SK-N-SH treated with all-trans-retinoic acid at 6 μM for 48 hours (cell line): Measurements from ENCODE around the gene CLEC16A.

Source experiments
- ATAC-seq: fragments of 200-7000 bp; cut with Tn5 transposase; 3 replicates; pipeline ENCODE4 v1.9.1; 2020; ENCODE audit warnings: mild to moderate bottlenecking, moderate library complexity
- BACH2 ChIP-seq: fragments of 250-450 bp; sonication (Bioruptor Pico); IDR thresholded peaks from 2 replicates; pipeline ENCODE4 v1.9.0; 2021; ENCODE audit warnings: mild to moderate bottlenecking, borderline replicate concordance
- CREB5 ChIP-seq: fragments of 250-450 bp; sonication (Bioruptor Pico); IDR thresholded peaks from 2 replicates; pipeline ENCODE4 v1.5.1; 2020; ENCODE audit warnings: low read depth, mild to moderate bottlenecking, moderate library complexity
- CSDC2 ChIP-seq: fragments of 250-450 bp; sonication (Bioruptor Pico); IDR thresholded peaks from 2 replicates; pipeline ENCODE4 v1.5.0; 2020; ENCODE audit warnings: mild to moderate bottlenecking, moderate library complexity
- CSRNP3 ChIP-seq: fragments of 250-450 bp; sonication (Bioruptor Pico); IDR thresholded peaks from 2 replicates; pipeline ENCODE4 v1.5.1; 2021; ENCODE audit warnings: mild to moderate bottlenecking, moderate library complexity
- ESRRG ChIP-seq: fragments of 250-450 bp; sonication (Bioruptor Pico); IDR thresholded peaks from 2 replicates; pipeline ENCODE4 v1.6.1; 2021; ENCODE audit warnings: mild to moderate bottlenecking
- ISL1 ChIP-seq: fragments of 250-450 bp; sonication (Bioruptor Pico); IDR thresholded peaks from 2 replicates; pipeline ENCODE4 v2.1.2; 2022; ENCODE audit warnings: mild to moderate bottlenecking, moderate library complexity
- OSR1 ChIP-seq: fragments of 250-450 bp; sonication (Bioruptor Pico); IDR thresholded peaks from 2 replicates; pipeline ENCODE4 v1.8.0; 2022; ENCODE audit warnings: moderate library complexity, mild to moderate bottlenecking, inconsistent platforms
- PATZ1 ChIP-seq: fragments of 250-450 bp; sonication (Bioruptor Pico); IDR thresholded peaks from 2 replicates; pipeline ENCODE4 v1.8.0; 2020; ENCODE audit warnings: mild to moderate bottlenecking, moderate library complexity, borderline replicate concordance
- POU6F1 ChIP-seq: fragments of 250-450 bp; sonication (Bioruptor Pico); IDR thresholded peaks from 2 replicates; pipeline ENCODE4 v1.8.0; 2021; ENCODE audit warnings: low read depth, mild to moderate bottlenecking, moderate library complexity, borderline replicate concordance
- PPARA ChIP-seq: fragments of 250-450 bp; sonication (Bioruptor Pico); IDR thresholded peaks from 2 replicates; pipeline ENCODE4 v1.5.0; 2020; ENCODE audit warnings: mild to moderate bottlenecking, borderline replicate concordance
- RARB ChIP-seq: fragments of 250-450 bp; sonication (Bioruptor Pico); IDR thresholded peaks from 2 replicates; pipeline ENCODE4 v1.8.0; 2021; ENCODE audit warnings: mild to moderate bottlenecking, moderate library complexity
- SNAI2 ChIP-seq: fragments of 250-450 bp; sonication (Bioruptor Pico); IDR thresholded peaks from 2 replicates; pipeline ENCODE4 v1.5.0; 2020; ENCODE audit warnings: mild to moderate bottlenecking, moderate library complexity
- TOX ChIP-seq: fragments of 250-450 bp; sonication (Bioruptor Pico); IDR thresholded peaks from 2 replicates; pipeline ENCODE4 v1.8.0; 2021; ENCODE audit warnings: mild to moderate bottlenecking, moderate library complexity, borderline replicate concordance
- ZC3H10 ChIP-seq: fragments of 250-450 bp; sonication (Bioruptor Pico); IDR thresholded peaks from 2 replicates; pipeline ENCODE4 v1.5.1; 2021; ENCODE audit warnings: mild to moderate bottlenecking, moderate library complexity
- ZFP3 ChIP-seq: fragments of 250-450 bp; sonication (Bioruptor Pico); IDR thresholded peaks from 2 replicates; pipeline ENCODE4 v1.5.0; 2020; ENCODE audit warnings: mild to moderate bottlenecking, moderate library complexity
- ZFP30 ChIP-seq: fragments of 450-650 bp; formaldehyde crosslinking; IDR thresholded peaks from 2 replicates; pipeline ENCODE4 v1.5.0; 2022; ENCODE audit warnings: mild to moderate bottlenecking, moderate library complexity
- ZNF565 ChIP-seq: fragments of 450-650 bp; formaldehyde crosslinking; conservative IDR thresholded peaks from 2 replicates; pipeline ENCODE4 v1.5.0; 2020; ENCODE audit warnings: low read depth, mild to moderate bottlenecking, moderate library complexity
- ZNF70 ChIP-seq: fragments of 450-650 bp; formaldehyde crosslinking; IDR thresholded peaks from 2 replicates; pipeline ENCODE4 v1.5.0; 2020; ENCODE audit warnings: mild to moderate bottlenecking, moderate library complexity
- ZNF8 ChIP-seq: fragments of 450-650 bp; formaldehyde crosslinking; IDR thresholded peaks from 2 replicates; pipeline ENCODE4 v1.5.0; 2020; ENCODE audit warnings: mild to moderate bottlenecking, moderate library complexity

Gene CLEC16A

GRCh38 chr16:11169641-11170040 is 225.3 kb downstream of the CLEC16A start (continued):
- TF ChIP-seq PATZ1 (CRISPR knock-in tag) (no peak), OSR1 (CRISPR knock-in tag) (no peak)

- ATAC-seq = no peak
- TF ChIP-seq ZFP30 (CRISPR knock-in tag) (no peak), CSRNP3 (no peak), ZNF8 (CRISPR knock-in tag) (no peak), SNAI2 (CRISPR knock-in tag) (no peak), ZC3H10 (CRISPR knock-in tag) (no peak), OSR1 (CRISPR knock-in tag) (no peak), ZNF565 (CRISPR knock-in tag) (no peak), CREB5 (CRISPR knock-in tag) (no peak), ZNF70 (no peak), CSDC2 (CRISPR knock-in tag) (no peak)
These were observed 225.8 kb downstream of the CLEC16A start for GRCh38 chr16:11170201-11170600.

GRCh38 chr16:11170696-11171447 is 226.5 kb downstream of the CLEC16A start:
- TF ChIP-seq PATZ1 (CRISPR knock-in tag) = no peak
- TF ChIP-seq ZNF8 (CRISPR knock-in tag) = no peak
- TF ChIP-seq TOX (CRISPR knock-in tag) = no peak
- no peak for TF ChIP-seq SNAI2 (CRISPR knock-in tag)
- TF ChIP-seq OSR1 (CRISPR knock-in tag) = no peak
- no peak for TF ChIP-seq BACH2 (CRISPR knock-in tag)
- TF ChIP-seq PPARA = no peak
- no peak for TF ChIP-seq ESRRG (CRISPR knock-in tag)
- no peak for TF ChIP-seq RARB
- no peak for TF ChIP-seq ZFP30 (CRISPR knock-in tag)
- no peak for TF ChIP-seq POU6F1 (CRISPR knock-in tag)
- TF ChIP-seq CSRNP3 = no peak
- no peak for TF ChIP-seq ZFP3 (CRISPR knock-in tag)
- TF ChIP-seq ISL1 = no peak
- ATAC-seq = no peak

GRCh38 chr16:11171448-11171709 is 227.0 kb downstream of the CLEC16A start:
- no peak for ATAC-seq
- no peak for TF ChIP-seq ZNF70
